Measurements from ENCODE around the gene TRIM66.
A peak's percentile ranks its signal among the peaks of the same experiment; 100 is the strongest.
"Not testable (repeated sequence)": the region's sequence is repeated elsewhere in the genome, so short reads cannot be mapped to it uniquely, and the experiment has no call there.

Gene TRIM66

DNA sequence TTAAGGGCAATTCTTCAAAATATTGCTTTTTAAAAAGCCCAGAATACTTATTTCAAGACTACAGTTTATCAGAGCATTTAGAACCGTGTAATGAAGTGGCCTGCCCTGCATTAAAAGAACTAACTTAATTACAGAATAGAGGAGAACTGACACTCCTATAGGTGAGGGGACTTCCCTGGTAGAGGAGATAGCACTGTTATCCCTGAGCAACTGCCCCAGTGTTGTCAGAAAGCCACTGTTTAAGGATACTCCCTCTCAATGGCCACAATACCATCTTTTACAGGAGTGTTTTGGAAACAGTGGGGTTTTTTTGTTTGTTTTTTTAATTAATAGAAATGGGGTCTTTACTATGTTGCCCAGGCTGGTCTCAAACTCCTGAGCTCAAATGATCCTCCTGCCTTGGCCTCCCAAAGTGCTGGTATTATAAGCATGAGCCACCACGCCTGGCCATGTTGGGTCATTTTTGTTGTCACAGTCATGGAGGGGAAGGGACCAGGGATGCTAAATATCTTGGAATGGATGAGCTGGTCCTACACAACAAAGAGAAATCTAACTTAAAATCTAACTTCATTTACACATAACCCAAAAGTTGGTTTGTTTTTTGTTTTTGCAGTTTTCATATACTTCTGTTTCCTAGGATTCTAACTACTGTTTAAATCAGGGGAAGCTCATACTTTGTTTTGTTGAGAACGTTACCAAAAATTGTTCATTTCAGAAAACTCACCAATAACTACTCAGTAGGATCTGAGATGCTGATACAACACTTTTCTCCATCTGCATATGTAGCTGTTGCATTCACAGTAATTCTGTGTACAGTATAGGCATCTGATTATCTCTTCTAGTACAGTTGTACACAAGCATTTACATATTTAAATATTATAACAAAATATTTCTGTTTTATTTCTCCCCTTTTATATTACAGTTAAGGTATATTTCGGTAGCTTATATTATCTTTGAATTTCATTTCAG lies 8.2 kb upstream of the TRIM66 start:
- no peak for DNase-seq (ENCODE audit: low read depth)

DNA sequence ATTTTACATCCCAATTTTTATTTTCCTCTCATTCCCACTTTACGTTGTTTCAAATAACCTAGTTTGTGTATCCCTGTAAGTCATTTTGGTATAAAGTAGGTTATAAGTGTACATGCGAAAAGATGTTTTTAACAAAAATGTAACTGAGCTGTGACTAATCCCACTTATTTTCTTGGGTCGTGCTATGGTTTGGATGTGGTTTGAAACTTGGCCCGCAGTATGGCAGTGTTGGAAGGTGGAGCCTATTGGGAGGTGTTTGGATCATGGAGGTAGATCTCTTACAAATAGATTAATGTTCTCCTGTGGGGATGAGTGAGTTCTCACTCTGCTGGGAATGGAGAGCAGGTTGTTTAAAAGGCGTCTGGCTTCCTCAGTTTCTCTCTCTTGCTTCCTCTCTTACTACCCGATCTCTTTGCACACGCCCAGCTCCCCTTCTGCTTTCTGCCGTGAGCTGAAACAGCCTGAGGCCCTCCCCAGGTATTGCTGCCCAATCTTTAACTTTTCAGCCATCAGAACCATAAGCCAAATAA lies 7.3 kb upstream of the TRIM66 start:
- DNase-seq (ENCODE audit: low read depth): no peak

DNA sequence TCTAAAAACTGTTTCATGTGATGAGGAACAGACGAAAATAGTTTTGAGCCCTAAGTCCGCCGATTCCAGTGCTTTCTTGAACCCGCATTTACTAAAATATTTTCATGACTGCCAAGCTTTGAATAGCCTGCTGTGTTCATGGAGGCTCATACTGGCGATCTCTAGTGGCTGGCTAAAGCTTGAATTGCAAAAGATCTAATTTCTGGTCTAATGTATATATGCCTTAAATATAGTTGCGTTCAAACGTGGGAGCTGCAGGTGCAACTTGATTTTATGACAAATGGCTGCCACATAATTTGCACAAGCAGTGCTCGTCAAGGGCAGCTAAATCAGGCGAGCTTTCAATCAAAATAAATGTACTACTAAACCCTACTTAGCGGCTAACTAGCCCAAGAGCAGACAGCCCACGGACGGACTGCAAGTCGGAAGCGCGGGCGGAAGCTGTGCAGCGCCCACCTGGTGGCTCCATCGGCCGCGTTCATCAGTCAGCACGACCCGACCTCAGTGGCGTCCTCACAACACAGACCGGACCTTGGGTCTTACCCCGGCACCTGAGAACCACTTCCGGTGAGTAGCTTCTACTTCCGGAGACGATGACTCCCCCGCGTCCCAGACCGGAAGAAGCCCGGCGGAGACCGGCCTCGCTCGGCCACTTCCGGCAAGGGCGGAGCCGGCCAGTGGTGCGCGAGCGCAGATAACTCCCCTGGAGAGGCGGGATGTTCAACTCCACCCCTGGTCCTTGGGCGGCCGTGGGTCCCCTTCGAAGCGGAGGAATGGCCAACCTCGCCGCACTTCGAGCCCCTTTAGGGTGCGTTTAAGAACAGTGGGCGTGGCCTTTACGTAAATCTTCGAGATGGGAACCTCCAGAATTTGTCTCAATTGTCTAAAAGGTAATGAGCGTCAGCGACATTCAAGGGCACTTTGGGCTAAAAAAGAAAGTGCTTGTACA lies 6.2 kb upstream of the TRIM66 start:
- DNase-seq (ENCODE audit: low read depth): peak; percentile 97

DNA sequence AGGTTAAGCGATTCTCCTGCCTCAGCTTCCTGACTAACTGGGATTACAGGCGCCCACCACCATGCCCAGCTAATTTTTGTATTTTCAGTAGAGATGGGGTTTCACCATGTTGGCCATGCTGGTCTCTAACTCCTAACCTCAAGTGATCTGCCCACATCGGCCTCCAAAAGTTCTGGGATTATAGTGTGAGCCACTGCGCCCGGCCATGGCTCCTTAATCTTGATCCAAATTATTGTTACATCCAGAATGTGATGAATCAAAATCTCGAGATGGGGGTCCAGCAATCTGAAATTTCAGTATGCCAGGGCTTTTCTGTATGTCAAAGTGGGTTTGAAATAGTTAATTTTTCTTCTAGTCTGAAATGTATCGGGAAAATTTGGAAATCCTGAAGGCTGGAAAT lies 3.9 kb upstream of the TRIM66 start:
- no peak for DNase-seq (ENCODE audit: low read depth)

DNA sequence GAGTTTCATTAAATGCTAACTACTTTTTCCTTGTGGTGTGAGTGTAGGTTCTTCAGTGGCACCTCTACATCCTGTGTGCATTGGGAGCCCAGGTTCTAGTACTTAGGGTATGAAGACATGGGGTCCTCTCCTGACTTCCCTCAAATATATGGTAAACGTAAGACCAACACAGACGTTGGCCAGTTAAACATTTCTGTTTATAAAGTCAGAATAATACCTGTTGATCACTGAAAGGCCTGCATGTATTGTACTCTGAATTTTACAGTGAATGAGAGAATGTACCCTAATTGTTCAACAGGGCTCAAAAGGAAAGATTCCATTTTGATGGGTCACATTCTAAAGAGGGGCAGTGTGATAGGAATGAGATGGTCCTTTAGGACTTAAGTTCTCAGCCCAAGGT lies 3.4 kb upstream of the TRIM66 start:
- no peak for DNase-seq (ENCODE audit: low read depth)

DNA sequence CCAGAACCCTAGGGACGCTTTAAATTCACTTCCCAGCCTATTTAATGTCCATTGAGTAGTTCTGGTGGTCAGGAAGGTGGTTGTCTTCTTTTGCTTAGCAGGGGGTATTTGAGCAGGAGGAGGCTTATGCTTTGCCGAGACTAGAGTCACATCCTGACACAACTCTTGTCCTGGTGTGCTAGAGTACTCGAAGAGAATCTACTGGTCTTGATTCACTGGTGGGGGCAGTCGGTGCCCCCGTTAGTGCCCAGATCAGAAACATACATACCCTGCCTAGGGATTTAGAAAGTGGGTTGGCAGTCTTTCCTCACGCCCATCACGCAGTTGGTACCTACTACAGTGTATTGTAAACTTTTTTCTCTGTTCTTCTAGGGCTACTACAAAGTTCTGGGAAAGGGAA lies 2.8 kb upstream of the TRIM66 start:
- DNase-seq (ENCODE audit: low read depth): no peak

DNA sequence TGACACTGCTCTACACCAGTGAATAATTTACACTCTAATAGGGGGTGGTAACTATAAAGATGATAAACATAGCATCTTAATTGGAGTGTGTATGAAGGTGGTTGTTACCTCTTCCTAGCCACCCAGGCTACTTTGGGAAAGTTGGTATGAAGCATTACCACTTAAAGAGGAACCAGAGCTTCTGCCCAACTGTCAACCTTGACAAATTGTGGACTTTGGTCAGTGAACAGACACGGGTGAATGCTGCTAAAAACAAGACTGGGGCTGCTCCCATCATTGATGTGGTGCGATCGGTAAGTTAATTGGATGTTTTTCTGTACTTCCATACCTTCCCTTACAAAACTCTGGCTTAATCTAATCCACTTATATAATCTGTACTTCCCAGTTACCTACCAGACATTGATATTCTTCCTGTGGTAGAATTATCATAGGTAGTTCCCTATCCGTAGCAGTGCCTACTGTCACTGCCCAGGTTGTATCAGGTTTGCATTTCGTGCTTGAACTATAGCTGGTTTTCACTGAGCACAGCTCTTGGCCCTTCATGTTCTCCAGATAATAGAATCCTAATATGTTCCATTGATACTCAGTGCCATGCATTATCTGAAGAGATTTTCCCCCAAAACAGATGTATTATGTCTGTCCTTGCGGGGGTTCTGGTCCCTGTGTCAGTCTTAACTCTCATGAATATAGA lies 2.3 kb upstream of the TRIM66 start:
- DNase-seq (ENCODE audit: low read depth): no peak

DNA sequence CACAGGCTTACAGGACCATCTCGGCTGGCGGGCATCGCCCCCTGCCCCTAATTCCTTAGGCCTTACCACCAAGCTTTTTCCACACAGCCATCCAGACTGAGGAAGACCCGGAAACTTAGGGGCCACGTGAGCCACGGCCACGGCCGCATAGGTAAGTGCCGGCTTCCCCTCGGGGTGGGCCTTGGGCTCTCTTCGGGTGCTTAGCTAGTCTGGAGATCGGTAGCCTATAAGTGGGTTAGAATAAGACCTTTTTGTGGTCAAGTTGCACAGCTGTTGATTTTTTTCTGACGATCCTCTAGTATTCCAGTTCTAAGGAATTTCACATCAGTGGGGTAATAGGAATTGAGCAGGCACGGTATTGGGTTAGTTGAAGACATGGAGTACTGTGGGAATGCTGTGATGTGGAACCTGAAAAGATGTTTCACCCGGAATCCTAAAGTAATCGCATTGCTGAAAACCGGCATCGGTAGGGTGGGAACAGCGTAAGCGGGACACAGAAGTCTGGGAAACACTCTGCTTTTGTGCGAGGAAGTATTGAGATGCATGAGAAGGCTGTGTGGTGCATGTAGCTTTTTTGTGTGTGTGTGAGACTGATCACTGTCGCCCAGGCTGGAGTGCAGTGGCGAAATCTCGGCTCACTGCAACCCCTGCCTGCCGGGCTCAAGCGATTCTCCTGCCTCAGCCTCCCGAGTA lies 796 bp upstream of the TRIM66 start:
- DNase-seq (ENCODE audit: low read depth): peak; percentile 34

DNA sequence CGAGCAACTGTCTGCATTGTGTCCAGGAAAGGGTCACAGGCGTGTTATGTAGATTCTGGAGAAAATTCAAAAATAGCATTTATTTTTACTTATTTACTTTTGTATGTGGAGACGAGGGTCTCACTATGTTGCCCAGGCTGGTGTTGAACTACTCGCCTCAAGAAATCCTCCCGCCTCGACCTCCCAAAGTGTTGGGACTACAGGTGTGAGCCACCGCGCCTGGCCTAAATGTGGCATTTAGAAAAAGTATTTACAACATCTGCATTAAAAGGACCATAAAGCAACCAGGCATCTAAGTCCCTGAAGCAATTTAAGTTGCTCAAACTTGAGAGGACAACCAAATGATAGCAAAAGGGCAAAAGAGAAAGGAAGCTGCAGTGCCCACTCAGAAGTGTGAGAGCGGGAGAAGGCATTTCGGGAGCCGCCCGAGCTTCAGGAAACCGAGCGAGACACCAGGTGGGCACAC lies 595 bp downstream of the TRIM66 start:
- DNase-seq (ENCODE audit: low read depth): no peak

DNA sequence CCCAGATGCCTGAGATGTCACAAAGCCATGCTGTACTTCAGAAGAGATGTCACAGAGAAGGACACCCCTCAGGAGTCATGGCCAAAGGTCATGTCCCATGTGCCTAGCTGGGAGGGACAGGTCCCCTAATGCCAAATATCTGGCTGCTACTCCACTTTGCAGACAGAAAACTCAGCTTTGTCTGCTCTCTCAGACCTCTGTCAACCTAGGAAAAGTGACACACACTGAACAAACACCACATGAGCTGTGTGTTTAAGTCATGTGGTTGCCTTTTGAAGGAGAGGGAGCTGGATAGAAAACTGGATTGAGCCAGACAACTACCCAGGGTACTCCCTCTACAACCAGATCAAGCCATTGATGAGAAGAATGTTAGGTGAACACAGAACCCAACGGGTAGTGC lies 3.5 kb downstream of the TRIM66 start:
- no peak for DNase-seq (ENCODE audit: low read depth)

DNA sequence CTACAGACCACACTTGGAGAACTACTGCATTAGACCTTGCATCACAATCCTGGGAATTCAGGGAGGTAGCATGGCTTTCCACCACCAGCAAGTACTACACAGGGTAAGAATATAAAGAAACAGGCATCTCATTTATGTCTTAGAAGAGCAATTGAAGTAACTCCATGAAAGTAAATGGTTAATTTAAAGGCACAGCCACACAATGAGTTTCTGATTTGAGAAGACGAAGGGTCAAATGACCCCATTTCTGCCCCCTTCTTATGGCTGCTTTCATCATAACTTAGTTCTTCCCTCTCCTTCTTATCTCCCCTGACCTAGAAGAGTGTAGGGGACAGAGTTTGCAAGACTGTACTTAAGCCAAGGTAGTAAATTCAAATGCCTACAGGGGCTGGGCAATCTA lies 6.0 kb downstream of the TRIM66 start:
- no peak for DNase-seq (ENCODE audit: low read depth)

DNA sequence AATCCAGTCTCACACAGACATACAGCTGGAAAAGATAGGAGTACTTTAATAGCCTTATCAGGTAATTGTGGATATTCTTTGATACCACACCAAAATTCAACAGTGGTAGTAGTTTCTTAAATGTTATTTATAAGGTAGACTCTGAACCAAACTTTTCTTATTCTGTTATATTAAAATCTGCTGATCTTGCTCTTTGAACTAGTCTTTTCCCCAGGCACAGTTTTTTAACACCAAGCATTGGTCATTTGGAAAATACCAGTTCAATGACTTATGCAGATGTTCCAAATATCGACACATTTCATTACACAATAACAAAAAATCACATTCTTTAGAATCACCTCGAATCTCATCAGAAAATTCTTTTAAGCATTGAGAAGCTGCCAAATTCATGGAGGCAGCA lies 7.6 kb downstream of the TRIM66 start:
- no peak for DNase-seq (ENCODE audit: low read depth)

DNA sequence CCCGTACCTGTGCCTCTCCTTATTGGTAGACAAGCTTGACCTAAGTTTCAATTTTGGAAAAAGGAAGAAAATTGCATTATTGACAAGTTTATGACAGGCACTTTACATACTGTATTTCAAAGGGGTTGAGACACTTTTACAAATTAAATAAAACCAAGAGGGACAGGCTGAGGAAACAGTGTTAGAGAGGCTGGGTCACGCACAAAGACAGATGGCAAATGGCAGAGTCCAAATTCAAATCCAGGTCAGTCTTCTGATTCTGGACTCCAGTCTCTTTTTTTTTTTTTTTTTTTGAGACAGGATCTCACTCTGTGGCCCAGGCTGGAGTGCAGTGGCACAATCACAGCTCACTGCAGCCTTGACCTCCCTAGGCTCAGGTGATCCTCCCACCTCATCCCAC lies 10.1 kb downstream of the TRIM66 start:
- no peak for DNase-seq (ENCODE audit: low read depth)

DNA sequence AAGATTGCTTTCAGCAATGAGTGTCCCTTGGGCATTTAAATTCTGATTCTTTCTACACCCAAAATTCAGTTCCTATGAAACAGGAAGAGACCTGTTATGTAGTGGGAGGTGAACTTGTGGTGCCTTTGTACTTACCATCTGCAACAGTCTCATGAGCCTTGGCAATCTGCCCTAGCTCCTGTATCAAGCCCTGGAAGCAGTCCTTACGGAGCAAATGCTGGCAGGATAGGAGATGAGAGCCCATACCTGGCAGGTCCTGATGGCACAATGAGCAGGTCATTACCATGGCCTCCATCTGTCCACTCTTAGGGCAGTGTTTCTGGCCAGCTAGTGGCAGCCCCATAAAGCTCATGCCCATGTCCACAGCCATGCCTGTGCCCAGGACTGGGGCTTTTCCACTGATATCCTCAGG lies 10.8 kb downstream of the TRIM66 start:
- DNase-seq (ENCODE audit: low read depth): peak; percentile 84

DNA sequence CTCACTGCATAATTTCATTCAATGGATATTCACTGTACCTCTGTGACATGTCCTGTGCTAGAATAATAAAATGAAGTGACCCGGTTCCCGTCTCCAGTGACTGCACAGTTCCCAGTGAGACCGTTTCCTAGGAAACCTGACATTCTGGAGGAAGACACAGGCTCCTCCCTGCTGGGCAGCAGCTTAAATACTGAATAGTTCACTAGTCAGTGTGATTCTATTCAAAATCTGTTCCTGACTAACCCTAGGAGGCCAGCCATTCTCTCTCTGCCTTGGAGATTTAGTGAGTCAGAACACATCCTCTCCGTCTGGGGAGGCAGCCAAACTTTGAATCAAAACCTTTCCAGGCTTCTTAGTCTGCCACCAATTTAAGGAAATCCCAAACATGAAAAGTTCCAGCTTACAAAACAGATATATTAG lies 11.3 kb downstream of the TRIM66 start:
- DNase-seq (ENCODE audit: low read depth): peak; percentile 95

DNA sequence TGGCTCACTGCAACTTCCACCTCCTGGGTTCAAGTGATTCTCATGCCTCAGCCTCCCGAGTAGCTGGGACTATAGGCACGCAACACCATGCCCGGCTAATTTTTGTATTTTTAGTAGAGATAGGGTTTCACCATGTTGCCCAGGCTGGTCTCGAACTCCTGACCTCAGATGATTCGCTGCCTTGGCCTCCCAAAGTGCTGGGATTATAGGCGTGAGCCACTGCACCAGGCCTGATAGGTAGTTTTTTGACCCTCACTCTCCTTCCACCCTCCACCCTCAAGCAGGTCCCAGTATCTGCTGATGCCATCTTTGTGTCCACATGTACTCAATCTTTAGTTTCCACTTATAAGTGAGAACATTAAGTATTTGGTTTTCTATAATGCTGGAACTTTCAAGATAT lies 12.4 kb downstream of the TRIM66 start:
- not testable (repeated sequence) for DNase-seq (ENCODE audit: low read depth)

DNA sequence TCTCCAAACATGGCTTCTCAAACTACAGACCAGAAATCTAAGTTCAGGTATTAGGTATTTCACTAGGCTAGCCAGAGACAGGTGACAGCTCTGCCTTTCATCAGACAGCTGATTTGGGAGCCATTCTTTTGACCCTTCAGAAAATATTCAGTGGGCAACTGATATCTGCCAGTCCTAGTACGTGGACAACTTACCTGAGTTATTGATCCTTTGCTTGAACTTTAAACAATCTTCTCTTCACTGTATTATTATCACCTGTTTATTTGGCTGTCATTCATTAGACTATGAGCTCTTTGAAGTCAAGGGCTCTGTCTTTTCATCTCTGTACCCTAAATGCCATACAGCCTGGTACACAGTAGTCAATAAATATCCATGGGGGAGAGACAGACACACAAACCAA lies 17.2 kb downstream of the TRIM66 start:
- DNase-seq (ENCODE audit: low read depth): no peak

DNA sequence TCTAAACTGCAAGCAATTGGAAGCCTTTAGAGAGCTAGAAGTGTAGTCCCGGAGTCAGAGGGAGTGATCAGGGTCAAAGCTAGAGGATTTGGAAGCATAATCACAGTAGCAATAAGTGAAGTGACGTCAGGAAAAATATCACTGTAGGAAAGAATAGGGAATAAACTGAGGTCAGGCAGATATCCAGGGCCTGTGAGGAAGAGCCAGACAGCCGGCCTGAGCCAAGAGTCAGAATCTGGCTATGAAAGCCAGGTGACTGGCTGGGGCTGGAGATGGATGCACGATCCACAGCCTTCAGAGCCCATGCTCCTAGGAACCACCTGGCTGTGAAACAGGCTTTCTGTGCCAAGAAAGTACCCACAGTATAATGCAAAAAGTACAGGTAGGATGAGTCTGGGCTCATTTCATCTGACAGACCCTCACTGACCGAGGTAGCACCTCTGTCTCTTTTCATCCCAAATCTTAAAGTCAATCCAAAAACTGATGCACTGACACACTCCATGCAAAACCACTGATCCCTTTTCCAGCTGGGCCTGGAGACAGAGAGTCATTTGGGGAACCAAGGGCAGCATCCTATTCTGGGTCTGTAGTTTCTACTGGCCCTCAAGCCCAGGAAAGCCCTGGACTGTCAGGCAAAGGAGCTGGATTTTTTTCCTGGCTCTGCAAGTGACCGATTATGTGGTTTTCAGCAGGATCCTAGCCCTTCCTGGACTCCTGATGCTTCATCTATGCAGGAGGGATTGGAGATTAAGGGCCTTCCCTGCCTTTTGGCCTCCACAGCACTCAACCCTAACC lies 21.3 kb downstream of the TRIM66 start:
- no peak for DNase-seq (ENCODE audit: low read depth)

DNA sequence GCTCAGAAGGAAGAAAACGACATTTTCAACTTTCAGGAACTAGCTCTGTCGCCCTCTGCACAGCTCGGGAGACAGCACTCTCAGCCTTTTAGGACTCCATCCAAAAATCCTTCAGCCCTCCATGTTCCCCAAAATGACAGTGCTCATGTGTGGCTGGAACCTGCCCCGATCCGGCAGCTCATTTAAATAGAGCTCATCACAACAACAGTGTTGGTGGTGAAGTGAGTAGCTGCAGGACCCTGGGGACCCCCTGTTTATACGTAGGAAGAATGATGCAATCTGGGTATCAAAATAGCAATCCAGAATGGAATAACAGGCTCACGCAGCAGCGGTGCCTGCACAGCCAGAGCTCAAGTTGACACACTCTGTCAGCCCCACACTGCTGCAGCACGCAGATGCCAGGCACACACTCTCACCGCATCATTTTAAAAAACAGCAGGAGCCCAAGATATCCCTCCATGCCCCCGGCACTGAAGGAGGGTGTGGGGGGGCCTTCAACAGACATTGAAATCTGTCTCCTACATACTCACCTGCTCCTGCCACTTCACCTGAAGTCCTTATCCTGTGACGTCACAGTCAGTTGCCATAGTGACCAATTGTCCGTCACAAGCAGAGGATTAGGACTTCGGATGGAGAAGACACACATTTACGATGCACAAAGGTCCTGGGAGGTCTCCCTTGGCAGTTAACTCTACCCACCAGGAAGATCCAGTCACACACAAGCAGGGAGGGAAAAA lies 24.0 kb downstream of the TRIM66 start:
- no peak for DNase-seq (ENCODE audit: low read depth)

DNA sequence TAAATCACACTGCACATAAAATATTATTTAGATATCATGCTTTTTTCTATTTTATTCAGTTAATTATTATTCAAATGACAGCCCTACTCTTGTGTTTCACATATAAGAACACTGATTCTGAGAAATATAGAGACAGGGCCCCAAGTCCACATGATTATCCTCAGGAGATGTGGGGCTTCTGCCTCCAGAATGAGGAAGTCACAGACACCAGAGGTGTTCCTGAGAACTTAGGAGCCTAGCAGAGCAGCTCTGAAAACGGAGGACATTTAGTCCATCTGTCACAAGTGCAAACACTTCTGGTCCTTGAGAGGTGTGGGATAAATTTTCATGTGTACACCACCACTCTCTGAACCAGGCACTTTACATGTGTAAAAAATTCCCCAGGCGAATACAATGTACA lies 26.2 kb downstream of the TRIM66 start:
- DNase-seq (ENCODE audit: low read depth): no peak
